KBM-7 (cell line): ENCODE measurements around the gene KRT79.

Source experiments
- DNase-seq: peaks from one replicate; pipeline ENCODE4 v3.0.0-alpha.2; 2015
- in situ Hi-C: fragments of 300-500 bp; cut with MboI; formaldehyde crosslinking; loops from 2 replicates; pipeline ENCODE4 v1.14.3; 2020; ENCODE audit warnings: low sequenced_read_pairs, low pct_unique_long_range_greater_than_20kb, mixed read lengths

KRT79 gene

GRCh38 chr12:52784909-52785308 is 49.2 kb downstream of the KRT79 start:
- in situ Hi-C loops = no loop called here
- DNase-seq = no peak

- DNase-seq = no peak
- in situ Hi-C loops = no loop called here
These were observed 50.4 kb downstream of the KRT79 start for GRCh38 chr12:52783563-52784316.

DNA sequence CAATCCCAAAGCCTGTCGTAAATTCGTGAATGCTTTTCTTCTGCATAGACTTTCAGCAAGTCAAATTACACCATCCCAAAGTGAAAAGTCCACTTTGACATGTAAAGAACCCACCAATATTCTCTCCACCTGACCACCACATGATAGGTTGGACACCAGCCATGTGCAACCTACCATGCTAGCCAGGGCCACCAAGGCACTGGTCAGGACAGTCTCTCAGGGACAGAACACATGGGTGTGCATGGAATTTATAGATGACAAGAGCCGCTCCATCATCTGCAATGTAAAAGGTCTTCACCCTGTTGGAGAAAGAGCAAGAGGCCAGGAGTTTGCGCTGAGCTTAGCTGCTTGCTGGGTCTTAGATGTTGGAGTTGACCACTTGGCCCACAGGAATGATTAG is 51.6 kb downstream of the KRT79 start:
- DNase-seq = no peak
- in situ Hi-C loops = no loop called here

GRCh38 chr12:52781399-52782082 is 52.6 kb downstream of the KRT79 start:
- in situ Hi-C loops = no loop called here

DNA sequence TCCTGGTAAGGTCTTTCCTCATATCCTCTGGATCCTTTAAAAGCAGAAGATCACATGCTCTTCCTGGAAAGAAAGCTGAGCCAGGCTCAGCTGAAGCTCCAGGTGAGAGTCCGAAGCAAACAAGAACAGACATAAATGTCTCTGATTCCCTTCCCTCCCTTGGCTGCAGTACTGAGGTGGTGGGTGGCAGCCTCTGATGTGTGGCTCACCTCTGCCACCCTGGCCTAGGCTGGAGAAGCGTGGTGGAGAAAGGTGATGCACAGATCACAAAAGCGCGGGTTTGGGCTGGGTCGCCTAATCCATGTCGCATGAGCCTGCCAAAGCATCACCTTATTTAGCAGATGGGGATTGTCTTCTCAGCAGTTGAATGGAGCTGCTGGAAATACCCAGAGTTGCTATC is 54.2 kb downstream of the KRT79 start:
- in situ Hi-C loops = no loop called here
- no peak for DNase-seq

More at GRCh38 chr12:52781399-52782082, 52.6 kb downstream of the KRT79 start:
- DNase-seq = no peak

- DNase-seq = no peak
- in situ Hi-C loops = no loop called here
These were observed 55.3 kb downstream of the KRT79 start for GRCh38 chr12:52778833-52779232.

GRCh38 chr12:52777566-52777965 is 56.5 kb downstream of the KRT79 start:
- DNase-seq = no peak
- in situ Hi-C loops = no loop called here

DNA sequence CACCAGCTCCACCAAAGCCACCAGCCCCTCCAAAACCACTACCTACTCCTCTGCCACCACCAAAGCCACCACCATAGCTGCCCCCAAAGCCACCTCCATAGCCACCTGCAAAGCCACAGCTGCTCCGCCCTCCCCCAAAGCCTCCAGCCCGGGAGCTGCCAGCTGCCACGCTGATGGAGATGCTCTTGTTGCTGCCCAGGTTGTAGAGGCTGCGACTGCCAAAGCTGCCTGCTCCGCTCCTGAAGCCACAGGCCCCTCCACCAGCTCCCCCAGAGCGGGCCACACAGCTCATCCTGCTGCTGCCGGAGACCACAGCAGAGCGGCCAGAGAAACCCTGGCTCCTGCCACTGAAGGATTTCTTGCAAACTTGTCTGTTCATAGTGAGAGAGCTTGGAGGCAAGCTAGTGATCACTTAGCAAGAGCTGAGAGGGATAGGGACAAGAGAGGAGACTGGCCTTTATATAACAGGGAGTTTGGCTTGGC is 57.2 kb downstream of the KRT79 start, which contains the start of gene KRT76:
Gene KRT76 (minus strand): TSS at position 433 of the 483 bp plus-strand sequence. CDS start 54 bp downstream, at position 379.
- no peak for DNase-seq
- in situ Hi-C loops = no loop called here

GRCh38 chr12:52776435-52776834 is 57.7 kb downstream of the KRT79 start:
- no peak for DNase-seq
- in situ Hi-C loops = no loop called here

DNA sequence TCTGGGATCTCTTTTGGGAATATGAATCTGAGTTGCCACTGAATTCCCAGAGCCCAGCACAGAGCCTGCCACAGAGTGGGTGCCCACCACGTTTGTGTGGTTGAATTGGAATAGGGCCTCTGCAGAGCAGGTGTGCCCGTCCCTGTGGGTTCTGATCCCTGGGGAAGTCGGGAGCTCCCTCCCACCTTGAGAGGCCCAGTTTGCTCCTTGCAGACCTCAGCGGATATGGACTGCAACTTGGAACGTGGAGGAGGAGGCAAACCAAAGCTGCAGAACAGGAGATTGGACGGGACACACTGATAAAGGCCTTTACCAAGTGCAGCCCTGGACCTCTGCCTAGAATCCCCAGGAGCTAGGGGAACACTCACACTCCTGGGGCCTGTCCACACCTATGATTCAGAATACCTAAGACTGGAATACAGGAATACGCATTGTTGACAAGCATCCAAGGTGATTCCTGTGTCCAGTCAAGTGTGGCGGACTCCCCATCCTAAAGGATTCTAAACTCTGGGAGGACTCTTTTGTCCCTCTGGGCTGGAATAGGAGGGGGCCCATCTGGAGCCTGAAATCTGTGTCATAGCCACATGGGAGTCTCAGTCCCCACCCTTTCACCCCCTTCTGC is 59.4 kb downstream of the KRT79 start:
- in situ Hi-C loops = no loop called here

DNA sequence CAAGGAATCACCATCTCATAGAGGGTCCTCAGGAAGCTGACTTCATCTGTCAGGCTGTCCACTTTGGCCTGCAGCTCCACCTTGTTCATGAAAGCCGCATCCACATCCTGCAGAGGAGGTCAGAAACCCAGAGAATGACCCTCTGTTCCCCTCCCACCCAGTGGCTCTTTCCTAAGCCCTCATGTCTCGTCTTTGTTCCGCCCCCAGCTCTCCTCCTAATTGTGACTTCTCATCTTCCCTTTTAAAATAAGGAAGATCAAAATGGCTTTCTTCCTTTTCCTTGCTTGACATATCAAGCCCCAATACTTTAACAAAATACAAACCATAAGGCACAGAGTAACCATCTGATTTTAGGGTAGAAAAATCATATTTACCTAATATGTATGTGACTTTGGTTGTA is 61.3 kb downstream of the KRT79 start:
- DNase-seq = no peak
- in situ Hi-C loops = no loop called here

More for the DNA sequence above, 59.4 kb downstream of the KRT79 start:
- no peak for DNase-seq

DNA sequence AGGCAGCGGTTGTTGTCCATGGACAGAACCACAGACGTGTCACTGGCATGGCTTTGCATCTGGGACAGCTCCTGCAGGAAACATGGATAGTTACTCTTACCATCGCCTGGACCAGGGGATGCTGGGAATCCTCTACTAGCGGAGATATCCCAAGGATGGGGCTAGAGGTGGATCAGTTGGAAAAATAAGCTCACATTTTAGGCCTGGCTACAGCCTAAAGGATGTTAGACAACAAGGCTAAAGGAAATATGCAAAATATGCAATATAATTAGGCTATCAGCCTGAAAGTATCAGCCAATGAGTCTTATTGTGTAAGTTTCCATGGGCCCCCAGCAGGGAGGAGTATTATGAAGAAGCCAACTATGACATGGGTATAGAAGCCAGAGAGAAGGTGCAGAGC is 61.9 kb downstream of the KRT79 start:
- in situ Hi-C loops = no loop called here
- DNase-seq = no peak

DNA sequence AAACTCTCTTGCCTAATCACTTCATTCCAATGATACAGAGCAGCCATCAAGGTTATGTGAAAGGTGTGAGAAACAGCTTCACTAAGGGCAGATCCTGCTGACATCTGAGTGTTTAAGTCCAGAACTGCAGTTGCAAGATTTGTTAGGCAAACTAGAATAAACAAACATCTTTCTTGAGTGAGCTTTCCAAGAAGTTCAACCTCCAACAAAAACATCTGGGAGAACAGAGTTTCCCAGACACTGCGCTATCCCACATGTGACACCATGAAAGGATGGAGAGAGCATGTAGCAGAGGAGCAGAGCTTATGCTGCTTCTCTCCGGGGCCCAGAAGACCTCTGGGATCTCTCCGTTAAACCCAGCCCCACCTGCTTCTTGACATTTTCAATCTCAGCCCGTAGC is 62.6 kb downstream of the KRT79 start:
- DNase-seq = no peak
- in situ Hi-C loops = no loop called here
